ENCODE results near the gene MLKL.
"Not testable (repeated sequence)": the region's sequence is repeated elsewhere in the genome, so short reads cannot be mapped to it uniquely, and the experiment has no call there.

MLKL gene

GRCh38 chr16:74700116-74700437 lies 585 bp downstream of the MLKL start:
- DNase-seq (ENCODE audit: low read depth in 2 of 2): peak in 1 of 2 donors; percentile 16

- no peak for DNase-seq (ENCODE audit: low read depth in 2 of 2)
These were observed 996 bp downstream of the MLKL start for GRCh38 chr16:74699666-74700065.

DNA sequence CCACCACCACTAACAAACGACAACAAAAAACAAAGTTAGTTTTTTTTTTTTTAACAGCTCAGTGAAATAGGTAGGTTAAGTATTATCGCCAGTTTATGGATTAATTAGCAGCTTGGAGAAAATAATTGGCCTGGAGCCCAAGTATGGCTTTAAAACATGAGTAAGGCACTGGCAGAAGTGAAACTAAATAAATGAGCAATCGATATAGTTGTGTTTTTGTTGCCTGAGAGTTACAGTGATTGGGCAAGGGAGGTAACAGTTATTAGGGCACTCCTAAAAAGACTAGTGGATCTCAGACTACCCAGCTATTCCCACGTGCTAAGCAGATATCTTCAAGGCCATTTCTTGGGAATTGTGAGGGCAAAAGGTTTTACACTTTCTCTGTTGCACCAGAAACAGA lies 2.4 kb downstream of the MLKL start:
- DNase-seq (ENCODE audit: low read depth in 2 of 2): no peak

- peak; percentile 29 to 32 for DNase-seq (ENCODE audit: low read depth in 2 of 2)
These were observed 4.9 kb downstream of the MLKL start for GRCh38 chr16:74695450-74696422.

DNA sequence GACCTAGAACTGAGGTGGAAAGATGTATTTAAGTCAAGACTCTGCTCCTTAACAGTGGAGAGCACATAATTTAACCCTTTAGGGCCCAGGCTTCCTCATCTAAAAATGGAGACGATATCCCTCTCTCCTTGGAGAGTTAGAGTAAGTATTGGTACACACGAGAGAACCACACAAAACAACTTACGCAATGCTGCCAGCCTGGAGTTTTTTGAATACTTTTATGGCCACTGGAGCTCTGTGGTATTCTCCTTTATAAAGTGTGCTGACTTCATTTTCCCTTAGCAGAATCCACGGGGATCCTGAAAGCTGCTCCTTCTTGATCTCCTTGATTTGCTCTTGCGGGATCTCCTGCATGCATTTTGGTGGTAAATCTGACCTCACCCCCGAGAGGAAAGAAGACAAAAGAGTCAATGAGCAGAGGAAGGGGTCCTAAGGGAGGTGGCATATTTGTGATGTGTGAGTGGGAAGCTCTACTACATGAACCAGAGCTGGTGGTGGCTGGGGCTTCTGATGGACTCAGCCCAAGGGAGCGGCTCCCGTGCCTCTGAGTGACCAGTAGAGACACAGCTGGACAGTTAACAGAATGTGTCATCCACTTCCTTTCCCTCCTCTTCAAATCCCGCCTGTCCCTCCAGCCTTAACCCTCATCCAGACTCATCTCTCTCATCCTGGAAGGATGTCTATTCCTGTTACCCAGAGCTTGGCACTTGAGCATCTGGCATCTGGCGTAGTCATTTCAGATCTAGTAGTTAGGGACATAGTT lies 9.4 kb downstream of the MLKL start:
- DNase-seq (ENCODE audit: low read depth in 2 of 2): no peak

GRCh38 chr16:74682556-74682955 lies 18.1 kb downstream of the MLKL start:
- no peak for DNase-seq (ENCODE audit: low read depth in 2 of 2)

DNA sequence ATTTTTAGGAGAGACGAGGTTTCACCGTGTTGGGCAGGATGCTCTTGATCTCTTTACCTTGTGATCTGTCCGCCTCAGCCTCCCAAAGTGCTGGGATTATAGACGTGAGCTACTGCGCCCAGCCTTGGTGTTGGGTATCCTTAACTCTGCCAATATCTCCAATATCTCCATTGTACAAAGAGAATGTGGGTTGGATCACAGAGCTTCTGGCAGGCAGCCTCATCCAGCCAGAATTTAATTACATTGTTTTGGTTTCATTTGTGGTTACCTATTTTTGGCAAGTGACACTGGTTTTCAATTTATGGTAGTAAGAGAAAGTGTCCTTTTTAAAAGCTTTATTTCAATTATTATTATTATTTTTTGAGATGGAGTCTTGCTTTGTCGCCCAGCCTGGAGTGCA lies 20.0 kb downstream of the MLKL start:
- no peak for DNase-seq (ENCODE audit: low read depth in 2 of 2)

- no peak for DNase-seq (ENCODE audit: low read depth in 2 of 2)
These were observed 20.7 kb downstream of the MLKL start for GRCh38 chr16:74679983-74680382.

- DNase-seq (ENCODE audit: low read depth in 2 of 2): no peak
These were observed 22.8 kb downstream of the MLKL start for GRCh38 chr16:74677868-74678267.

DNA sequence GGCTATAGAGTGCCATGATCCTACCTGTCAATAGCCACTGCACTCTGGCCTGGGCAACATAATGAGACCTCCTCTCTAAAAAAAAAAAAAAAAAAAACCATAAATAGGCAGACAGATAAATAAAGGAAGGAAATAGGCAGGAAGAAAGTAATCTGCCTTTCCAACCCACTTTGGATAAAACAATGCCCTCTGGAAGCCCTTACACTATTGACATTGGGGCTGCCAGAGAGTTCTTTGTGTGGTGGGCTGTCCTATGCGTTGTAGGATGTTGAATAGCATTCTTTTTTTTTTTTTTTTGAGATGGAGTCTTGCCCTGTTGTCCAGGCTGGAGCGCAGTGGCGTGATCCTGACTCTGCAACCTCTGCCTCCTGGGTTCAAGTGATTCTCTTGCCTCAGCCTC lies 26.8 kb downstream of the MLKL start:
- no peak for DNase-seq (ENCODE audit: low read depth in 2 of 2)

DNA sequence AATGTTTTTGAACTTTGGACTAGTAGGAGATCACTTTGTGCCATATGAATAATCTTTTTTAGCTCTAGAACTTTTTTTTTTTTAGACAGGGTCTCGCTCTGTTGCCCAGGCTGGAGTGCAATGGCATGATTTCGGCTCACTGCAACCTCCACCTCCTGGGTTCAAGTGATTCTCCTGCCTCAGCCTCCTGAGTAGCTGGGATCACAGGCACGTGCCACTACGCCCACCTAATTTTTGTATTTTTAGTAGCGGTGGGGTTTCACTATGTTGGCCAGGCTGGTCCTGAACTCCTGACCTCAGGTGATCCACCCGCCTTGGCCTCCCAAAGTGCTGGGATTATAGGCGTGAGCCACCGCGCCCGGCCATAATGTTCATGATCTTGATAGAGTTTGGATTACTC lies 31.8 kb downstream of the MLKL start:
- DNase-seq (ENCODE audit: low read depth in 2 of 2): not testable (repeated sequence)

DNA sequence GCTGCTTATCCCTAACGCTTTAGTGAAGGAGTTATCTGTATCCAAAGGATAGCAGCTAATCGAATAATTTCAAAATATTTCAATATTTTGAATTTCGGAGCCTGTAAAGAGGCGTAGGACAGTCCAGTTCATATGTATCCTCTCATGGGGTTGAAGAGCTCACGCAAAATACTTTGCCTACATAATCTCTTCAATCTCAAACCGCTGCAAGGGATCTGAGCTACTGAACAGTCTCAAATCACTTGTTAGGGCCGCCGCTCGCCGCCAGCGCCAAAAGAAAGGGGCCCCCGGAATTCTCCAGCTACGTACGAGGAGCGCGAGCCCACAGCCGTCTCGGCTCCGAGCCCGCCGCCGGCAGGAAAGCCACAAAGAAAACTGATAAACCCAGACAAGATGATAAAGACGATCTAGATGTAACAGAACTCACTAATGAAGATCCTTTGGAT lies 33.4 kb downstream of the MLKL start:
- DNase-seq (ENCODE audit: low read depth in 2 of 2): peak in 1 of 2 donors; percentile 7

DNA sequence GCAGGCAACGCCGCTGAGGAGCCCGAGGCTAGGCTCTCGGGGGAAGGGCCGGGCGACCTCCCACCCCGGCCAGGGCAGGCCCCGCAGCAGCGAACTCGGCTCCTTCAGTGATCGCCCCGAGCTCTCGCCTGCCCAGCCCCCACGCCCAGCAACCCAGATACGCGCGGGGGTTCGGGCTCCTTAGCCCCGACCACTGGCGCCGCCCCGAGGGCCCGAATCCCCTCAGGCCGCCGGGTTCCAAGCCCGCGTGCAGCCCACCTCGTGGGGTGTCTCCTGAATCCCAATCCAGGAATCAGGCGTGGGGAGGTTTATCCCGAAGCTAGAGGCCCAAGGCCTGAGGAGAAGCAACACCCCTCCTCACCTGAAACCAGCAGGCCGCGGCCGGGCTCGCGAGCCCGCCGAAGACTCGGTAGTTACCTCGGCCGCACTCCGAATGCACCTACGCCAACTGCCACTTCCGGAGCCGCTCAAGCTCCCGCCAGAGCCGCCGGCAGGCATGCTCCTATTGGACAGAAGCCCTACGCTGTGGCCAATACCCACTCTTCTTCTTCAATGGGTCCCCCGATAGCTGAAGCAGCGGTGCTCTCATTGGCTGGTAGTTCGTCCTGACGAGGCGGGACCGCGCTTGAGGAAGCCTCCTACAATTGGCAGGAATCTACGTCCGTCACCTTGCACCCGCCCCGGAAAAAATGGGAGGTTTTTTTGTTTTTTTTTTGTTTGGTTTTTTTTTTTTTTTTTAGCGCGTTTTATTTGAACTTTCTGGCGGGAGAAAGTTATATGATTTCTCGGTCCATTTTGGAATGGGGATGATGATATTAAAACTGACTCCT lies 34.0 kb downstream of the MLKL start, which contains the start of gene RFWD3:
TSS of gene RFWD3 (minus strand) at position 453 of the 830 bp plus-strand sequence. CDS start 5,428 bp downstream, outside the sequence.
- DNase-seq (ENCODE audit: low read depth in 2 of 2): peak; percentile 94 to 98

DNA sequence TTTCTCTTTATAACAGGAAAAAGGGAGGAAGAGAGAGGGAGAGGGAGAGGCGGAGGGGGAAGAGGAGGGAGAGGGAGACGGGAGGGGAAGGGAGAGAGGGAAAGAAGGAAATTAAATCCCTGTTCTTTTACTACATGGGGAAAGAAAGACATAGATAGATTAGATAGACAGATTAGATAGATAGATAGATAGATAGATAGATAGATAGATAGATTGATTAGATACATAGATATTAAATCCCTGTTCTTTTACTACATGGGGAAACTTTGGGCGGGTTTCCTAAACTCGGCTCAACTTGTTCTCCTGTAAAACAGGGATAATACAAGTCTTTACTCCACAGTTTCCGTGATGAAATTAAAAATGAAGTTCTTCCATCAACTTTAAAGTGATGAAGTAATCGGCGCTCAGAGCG lies 34.6 kb downstream of the MLKL start:
- no peak for DNase-seq (ENCODE audit: low read depth in 2 of 2)

DNA sequence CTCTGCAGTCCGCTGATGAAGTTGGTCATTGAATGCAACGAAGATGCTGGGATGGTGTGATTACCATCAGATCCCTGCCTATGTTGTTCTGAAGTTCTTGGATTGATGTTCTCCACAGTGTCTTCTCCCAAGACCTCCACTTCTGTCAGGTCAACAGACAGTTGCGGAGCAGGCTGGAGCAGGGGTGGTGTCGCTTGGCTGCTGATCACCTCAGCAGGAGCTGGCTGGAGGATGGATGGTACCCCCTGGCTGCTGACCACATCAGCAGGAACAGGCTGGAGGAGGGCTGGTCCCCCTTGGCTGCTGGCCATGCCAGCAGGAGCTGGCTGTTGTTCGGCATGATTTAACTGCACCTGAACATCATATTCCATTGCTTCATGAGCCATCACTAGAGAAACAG lies 39.6 kb downstream of the MLKL start:
- no peak for DNase-seq (ENCODE audit: low read depth in 2 of 2)

- no peak for DNase-seq (ENCODE audit: low read depth in 2 of 2)
These were observed 40.3 kb downstream of the MLKL start for GRCh38 chr16:74660383-74660782.

DNA sequence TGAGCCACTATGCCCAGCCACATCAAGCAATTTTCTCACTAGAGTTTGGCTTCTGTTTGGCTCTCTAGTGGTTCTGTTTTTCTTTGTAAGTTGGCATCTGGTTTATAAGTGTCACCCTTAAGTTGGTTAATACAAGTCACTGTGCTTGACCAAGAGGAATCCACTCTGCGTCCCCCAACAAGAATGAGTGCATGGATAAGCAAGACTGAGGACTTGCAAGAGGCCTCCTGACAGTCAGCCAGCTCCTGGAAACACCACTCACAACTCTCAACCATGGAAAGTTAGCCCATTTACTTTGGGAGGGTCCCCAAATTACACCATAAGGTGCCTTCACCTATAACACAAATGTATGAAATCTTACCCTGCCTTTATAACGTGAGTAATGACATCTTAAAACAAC lies 41.6 kb downstream of the MLKL start:
- no peak for DNase-seq (ENCODE audit: low read depth in 2 of 2)

GRCh38 chr16:74657870-74658642 lies 42.6 kb downstream of the MLKL start:
- DNase-seq (ENCODE audit: low read depth in 2 of 2): no peak

DNA sequence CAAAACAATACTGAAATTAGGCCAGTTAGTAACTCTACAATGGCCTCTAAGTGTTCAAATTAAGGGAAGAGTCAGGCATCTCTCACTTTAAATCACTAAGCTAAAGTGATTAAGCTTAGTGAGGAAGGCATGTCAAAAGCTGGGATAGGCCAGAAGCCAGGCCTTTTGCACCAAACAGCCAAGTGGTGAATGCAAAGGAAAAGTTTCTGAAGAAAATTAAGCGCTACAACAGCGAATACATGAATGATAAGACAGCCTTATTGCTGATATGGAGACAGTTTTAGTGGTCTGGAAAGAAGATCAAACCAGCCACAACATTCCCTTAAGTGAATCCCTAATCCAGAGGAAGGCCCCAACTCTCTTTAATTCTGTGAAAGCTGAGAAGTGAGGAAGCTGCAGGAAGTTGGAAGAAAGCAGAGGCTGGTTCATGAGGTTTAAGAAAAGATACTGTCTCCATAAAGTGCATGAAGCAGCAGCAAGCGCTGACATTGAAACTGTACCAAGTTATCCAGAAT lies 46.1 kb downstream of the MLKL start:
- DNase-seq (ENCODE audit: low read depth in 2 of 2): no peak

GRCh38 chr16:74652883-74653282 lies 47.8 kb downstream of the MLKL start:
- DNase-seq (ENCODE audit: low read depth in 2 of 2): not testable (repeated sequence)

DNA sequence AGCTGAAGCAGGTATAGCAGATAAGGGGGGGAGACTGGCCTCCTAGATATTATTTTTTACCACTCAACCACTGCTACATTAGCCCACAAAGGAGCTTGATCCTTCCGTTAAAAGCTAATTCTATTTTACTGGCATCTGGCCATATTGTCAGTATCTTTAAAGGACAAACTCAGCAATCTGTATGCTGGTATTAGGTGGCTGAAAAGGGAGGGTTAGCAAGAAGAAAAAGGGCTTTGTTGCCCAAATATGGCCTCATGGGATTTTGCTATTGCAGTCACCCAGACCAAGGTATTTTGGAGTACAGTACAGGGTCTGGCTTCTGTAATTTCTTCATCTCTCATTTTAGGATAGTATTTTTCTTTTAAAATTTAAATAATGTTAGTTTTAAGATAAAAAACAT lies 48.4 kb downstream of the MLKL start:
- DNase-seq (ENCODE audit: low read depth in 2 of 2): no peak

Data from stimulated activated CD8-positive, alpha-beta memory T cell treated with anti-CD3 and anti-CD28 coated beads, Interleukin-7, amount 100 ng/mL, for 4 hours (primary cell).